ENCODE results near the gene L3MBTL1.

DNA sequence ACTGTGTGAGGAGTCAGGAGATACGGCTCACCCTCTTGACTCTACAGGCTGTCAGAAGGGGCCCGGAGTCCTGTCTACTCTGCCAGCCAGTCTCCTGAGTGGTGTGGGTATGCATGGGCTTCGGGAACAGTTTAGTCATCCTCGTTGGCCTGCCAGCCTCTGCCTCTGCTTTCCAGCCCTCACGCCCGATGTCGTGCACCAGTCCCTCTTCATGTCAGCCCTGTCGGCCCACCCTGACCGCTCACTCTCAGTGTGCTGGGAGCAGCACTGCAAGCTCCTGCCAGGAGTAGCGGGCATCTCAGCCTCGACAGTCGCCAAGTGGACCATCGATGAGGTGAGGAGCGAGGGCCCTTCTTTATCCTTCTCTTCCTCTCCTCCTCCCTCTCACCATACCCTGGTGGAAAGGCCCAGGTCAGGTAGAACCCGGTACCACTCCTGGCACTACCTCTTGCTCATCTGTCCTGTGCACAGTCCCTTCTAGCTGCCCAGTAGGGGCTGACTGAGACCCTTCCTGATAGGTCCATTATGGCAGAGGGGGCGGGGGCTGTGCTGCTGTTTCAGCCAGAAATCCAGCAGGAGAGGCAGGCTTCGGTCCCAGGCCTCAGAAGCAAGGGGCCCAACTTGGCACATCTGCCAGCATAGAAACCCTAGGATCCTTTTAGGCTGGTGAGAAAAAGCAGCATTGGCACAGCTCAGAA lies 32.6 kb downstream of the L3MBTL1 start:
- TF ChIP-seq POLR2A (IDR thresholded peaks at IDR 0.05), result no peak
- TF ChIP-seq, protein P1, sequence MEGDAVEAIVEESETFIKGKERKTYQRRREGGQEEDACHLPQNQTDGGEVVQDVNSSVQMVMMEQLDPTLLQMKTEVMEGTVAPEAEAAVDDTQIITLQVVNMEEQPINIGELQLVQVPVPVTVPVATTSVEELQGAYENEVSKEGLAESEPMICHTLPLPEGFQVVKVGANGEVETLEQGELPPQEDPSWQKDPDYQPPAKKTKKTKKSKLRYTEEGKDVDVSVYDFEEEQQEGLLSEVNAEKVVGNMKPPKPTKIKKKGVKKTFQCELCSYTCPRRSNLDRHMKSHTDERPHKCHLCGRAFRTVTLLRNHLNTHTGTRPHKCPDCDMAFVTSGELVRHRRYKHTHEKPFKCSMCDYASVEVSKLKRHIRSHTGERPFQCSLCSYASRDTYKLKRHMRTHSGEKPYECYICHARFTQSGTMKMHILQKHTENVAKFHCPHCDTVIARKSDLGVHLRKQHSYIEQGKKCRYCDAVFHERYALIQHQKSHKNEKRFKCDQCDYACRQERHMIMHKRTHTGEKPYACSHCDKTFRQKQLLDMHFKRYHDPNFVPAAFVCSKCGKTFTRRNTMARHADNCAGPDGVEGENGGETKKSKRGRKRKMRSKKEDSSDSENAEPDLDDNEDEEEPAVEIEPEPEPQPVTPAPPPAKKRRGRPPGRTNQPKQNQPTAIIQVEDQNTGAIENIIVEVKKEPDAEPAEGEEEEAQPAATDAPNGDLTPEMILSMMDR (IDR thresholded peaks at IDR 0.05), result no peak

All from right lobe of liver (tissue), 4 donors.